H1 (cell line): ENCODE data around the gene TMEM225B. TPM values are rescaled to one million over a fixed set of nuclear protein-coding genes. Genes with fewer than 3 reads are reported as not detected.

Experiments used
- CTCF ChIA-PET: fragments of 300-600 bp; sonication (Branson Sonifier 250); formaldehyde crosslinking; loops from one replicate; lab custom pipeline; 2021; ENCODE audit not compliant: partially characterized antibody; lab: Charles Lee
- POLR2A ChIA-PET: fragments of 300-600 bp; sonication (Branson Sonifier 250); formaldehyde crosslinking; loops from one replicate; lab custom pipeline; 2021; ENCODE audit warnings: inconsistent platforms; ENCODE audit not compliant: partially characterized antibody; lab: Charles Lee
- DNase-seq, 2 experiments: peaks; one replicate each; pipeline versions ENCODE4 v3.0.0 to v3.0.0-alpha.2; 2010 to 2022; ENCODE audit warnings: low spot score in 2 of 2, low read depth in 1 of 2, mixed read lengths in 1 of 2
- FAIRE-seq: peaks from 2 replicates; lab custom pipeline; 2011; peaks lifted over from hg19 to GRCh38; lab: Jason Lieb, UNC
- H2AFZ ChIP-seq: 2 replicates; pipeline ENCODE4 v1.8.1; 2012; ENCODE audit warnings: low read length, inconsistent platforms
- H2AK5ac ChIP-seq: 2 replicates; pipeline ENCODE4 v1.6.1; 2013; ENCODE audit warnings: low read depth, low read length
- H2BK120ac ChIP-seq: replicated peaks from 2 replicates; pipeline ENCODE3; 2013; ENCODE audit warnings: low read depth, low read length, inconsistent platforms
- H2BK12ac ChIP-seq: 2 replicates; pipeline ENCODE4 v1.6.1; 2013; ENCODE audit warnings: low read depth, low read length
- H2BK15ac ChIP-seq: 2 replicates; pipeline ENCODE4 v1.6.1; 2013; ENCODE audit warnings: low read length
- H2BK20ac ChIP-seq: 2 replicates; pipeline ENCODE4 v1.6.1; 2013; ENCODE audit warnings: low read length
- H2BK5ac ChIP-seq: 2 replicates; pipeline ENCODE4 v1.6.1; 2013; ENCODE audit warnings: low read depth, low read length
- H3K14ac ChIP-seq: 2 replicates; pipeline ENCODE4 v1.6.1; 2013; ENCODE audit warnings: inconsistent platforms; ENCODE audit not compliant: insufficient read length
- H3K18ac ChIP-seq: 2 replicates; pipeline ENCODE4 v1.6.1; 2013; ENCODE audit warnings: low read length; ENCODE audit errors: extremely low read depth
- H3K23ac ChIP-seq: 2 replicates; pipeline ENCODE4 v1.6.1; 2013; ENCODE audit warnings: inconsistent platforms; ENCODE audit not compliant: insufficient read length
- H3K23me2 ChIP-seq: 2 replicates; pipeline ENCODE4 v1.6.1; 2013; ENCODE audit warnings: low read depth, low read length
- H3K27ac ChIP-seq: 2 replicates; pipeline ENCODE4 v1.6.1; 2011; ENCODE audit warnings: low read depth, low read length, inconsistent platforms
- H3K27me3 ChIP-seq, 4 experiments: replicated peaks in 1 of 4; 1 replicate in 1 of 4; 2 replicates in 3 of 4; pipeline versions ENCODE4 v1.6.1 to v1.8.1; 2011 to 2013; ENCODE audit warnings: low read length in 3 of 4, mild to moderate bottlenecking in 3 of 4, inconsistent platforms in 2 of 4, mixed read lengths in 2 of 4, moderate library complexity in 1 of 4; ENCODE audit not compliant: control insufficient read depth in 3 of 4, insufficient read depth in 3 of 4; ENCODE audit errors: extremely low read depth in 1 of 4
- H3K36me3 ChIP-seq, 4 experiments: 2 replicates each; pipeline versions ENCODE4 v1.6.1 to v1.8.1; 2011 to 2013; ENCODE audit warnings: mild to moderate bottlenecking in 4 of 4, low read length in 3 of 4, moderate library complexity in 2 of 4, control low read depth in 1 of 4, inconsistent platforms in 1 of 4; ENCODE audit not compliant: insufficient read depth in 4 of 4, control insufficient read depth in 2 of 4
- H3K4ac ChIP-seq: replicated peaks from 2 replicates; pipeline ENCODE3; 2013; ENCODE audit warnings: low read length, low read depth, mixed read lengths, inconsistent platforms; ENCODE audit not compliant: insufficient read length
- H3K4me1 ChIP-seq, 4 experiments: replicated peaks in 1 of 4; 1 replicate in 1 of 4; 2 replicates in 3 of 4; pipeline versions ENCODE4 v1.6.1 to v1.8.1; 2011 to 2013; ENCODE audit warnings: low read length in 3 of 4, inconsistent platforms in 2 of 4, mixed read lengths in 1 of 4; ENCODE audit not compliant: insufficient read depth in 4 of 4, control insufficient read depth in 3 of 4
- H3K4me2 ChIP-seq, 2 experiments: 2 replicates each; pipeline versions ENCODE4 v1.6.1 to v1.8.1; 2011 to 2013; ENCODE audit warnings: low read depth in 2 of 2, low read length in 2 of 2, control low read depth in 1 of 2, inconsistent platforms in 1 of 2, mild to moderate bottlenecking in 1 of 2; ENCODE audit not compliant: insufficient read depth in 1 of 2
- H3K4me3 ChIP-seq, 4 experiments: fragments of 200-600, 300-600 bp in 1 of 4; sonication (generic), shearing (Covaris generic), sonication (Bioruptor Twin) in 1 of 4; 2 replicates each; pipeline versions ENCODE4 v1.5.1 to v1.8.1; 2011 to 2016; ENCODE audit warnings: low read length in 4 of 4, low read depth in 3 of 4, control low read depth in 2 of 4, inconsistent platforms in 2 of 4, mild to moderate bottlenecking in 2 of 4, mixed read lengths in 1 of 4, moderate library complexity in 1 of 4; ENCODE audit not compliant: insufficient read depth in 2 of 4; ENCODE audit errors: extremely low read depth in 1 of 4
- H3K56ac ChIP-seq: replicated peaks from 2 replicates; pipeline ENCODE3; 2013; ENCODE audit warnings: low read depth, mild to moderate bottlenecking, mixed read lengths, low read length, inconsistent platforms; ENCODE audit not compliant: insufficient read length
- H3K79me1 ChIP-seq: 2 replicates; pipeline ENCODE4 v1.6.1; 2013; ENCODE audit warnings: low read depth, low read length, control low read depth
- H3K79me2 ChIP-seq, 2 experiments: 2 replicates each; pipeline versions ENCODE4 v1.6.1 to v1.8.1; 2012 to 2013; ENCODE audit warnings: low read length in 2 of 2, mild to moderate bottlenecking in 2 of 2, inconsistent platforms in 1 of 2; ENCODE audit not compliant: insufficient read depth in 2 of 2, control insufficient read depth in 1 of 2
- H3K9ac ChIP-seq, 4 experiments: replicated peaks in 1 of 4; 1 replicate in 1 of 4; 2 replicates in 3 of 4; pipeline versions ENCODE4 v1.6.1 to v1.8.1; 2011 to 2013; ENCODE audit warnings: low read depth in 3 of 4, low read length in 3 of 4, control low read depth in 2 of 4, mild to moderate bottlenecking in 2 of 4, moderate library complexity in 2 of 4, inconsistent platforms in 1 of 4; ENCODE audit errors: extremely low read depth in 1 of 4
- H3K9me3 ChIP-seq, 2 experiments: 2 replicates each; pipeline versions ENCODE4 v1.6.1 to v1.8.1; 2012 to 2013; ENCODE audit warnings: mild to moderate bottlenecking in 2 of 2, moderate library complexity in 2 of 2, control low read depth in 1 of 2, inconsistent platforms in 1 of 2, low read depth in 1 of 2, low read length in 1 of 2, mixed read lengths in 1 of 2; ENCODE audit not compliant: insufficient read depth in 2 of 2
- H4K20me1 ChIP-seq, 2 experiments: replicated peaks in 1 of 2; 2 replicates each; pipeline versions ENCODE3 to v1.8.1; 2011 to 2013; ENCODE audit warnings: inconsistent platforms in 2 of 2, low read length in 2 of 2, mild to moderate bottlenecking in 1 of 2; ENCODE audit not compliant: insufficient read depth in 2 of 2, control insufficient read depth in 1 of 2
- H4K5ac ChIP-seq: 2 replicates; pipeline ENCODE4 v1.6.1; 2013; ENCODE audit warnings: low read length, low read depth, mixed read lengths, inconsistent platforms; ENCODE audit not compliant: insufficient read length
- H4K8ac ChIP-seq: 2 replicates; pipeline ENCODE4 v1.8.0; 2013; ENCODE audit warnings: mild to moderate bottlenecking, moderate library complexity, low read length, inconsistent platforms; ENCODE audit not compliant: insufficient read depth; ENCODE audit errors: extremely low read depth
- H4K91ac ChIP-seq: replicated peaks from 2 replicates; pipeline ENCODE3; 2013; ENCODE audit warnings: low read length, mixed read lengths, inconsistent platforms; ENCODE audit not compliant: insufficient read length
- CBX8 ChIP-seq: fragments of 300-800, 300-1000 bp; sonication (generic); IDR thresholded peaks from 2 replicates; pipeline ENCODE4 v1.7.1; 2016; ENCODE audit warnings: low read depth, low read length, borderline replicate concordance
- CEBPB ChIP-seq: IDR thresholded peaks from 2 replicates; pipeline ENCODE4 v1.6.1; 2012; ENCODE audit warnings: low read depth, low read length
- CHD1 ChIP-seq: IDR thresholded peaks from 2 replicates; pipeline ENCODE4 v1.6.1; 2012; ENCODE audit warnings: low read depth, low read length, improper control_type of control experiment
- EP300 ChIP-seq, 2 experiments: IDR thresholded peaks; 1 replicate in 1 of 2; 2 replicates in 1 of 2; pipeline ENCODE4 v1.6.1; 2011 to 2012; ENCODE audit warnings: low read depth in 2 of 2, low read length in 2 of 2, mild to moderate bottlenecking in 2 of 2, borderline replicate concordance in 1 of 2, inconsistent platforms in 1 of 2, moderate library complexity in 1 of 2
- GABPA ChIP-seq: IDR thresholded peaks from 2 replicates; pipeline ENCODE4 v1.6.1; 2011; ENCODE audit warnings: mild to moderate bottlenecking, low read length, moderate library complexity, borderline replicate concordance; ENCODE audit not compliant: insufficient read depth
- KDM4A ChIP-seq: IDR thresholded peaks from one replicate; pipeline ENCODE4 v1.7.1; 2012; ENCODE audit warnings: low read depth, mild to moderate bottlenecking, moderate library complexity, low read length, inconsistent platforms; ENCODE audit not compliant: severe bottlenecking
- MAX ChIP-seq: IDR thresholded peaks from 2 replicates; pipeline ENCODE4 v1.6.1; 2012; ENCODE audit warnings: inconsistent platforms
- POU5F1 ChIP-seq: IDR thresholded peaks from 2 replicates; pipeline ENCODE4 v1.6.1; 2011; ENCODE audit warnings: low read depth, mild to moderate bottlenecking, low read length, moderate library complexity
- RAD21 ChIP-seq, 2 experiments: IDR thresholded peaks in 1 of 2; conservative IDR thresholded peaks in 1 of 2; 2 replicates each; pipeline ENCODE4 v1.6.1; 2011; ENCODE audit warnings: low read depth in 2 of 2, low read length in 2 of 2, improper control_type of control experiment in 1 of 2, inconsistent platforms in 1 of 2, mild to moderate bottlenecking in 1 of 2, moderate library complexity in 1 of 2
- SAP30 ChIP-seq: fragments of 300-600 bp; sonication (generic); IDR thresholded peaks from 2 replicates; pipeline ENCODE4 v1.7.1; 2012; ENCODE audit warnings: low read length, moderate library complexity, mild to moderate bottlenecking, inconsistent platforms; ENCODE audit not compliant: insufficient read depth, insufficient replicate concordance
- SIX5 ChIP-seq: IDR thresholded peaks from 2 replicates; pipeline ENCODE4 v1.6.1; 2011; ENCODE audit warnings: mild to moderate bottlenecking, low read depth, low read length
- WGBS, 2 experiments: shearing (Covaris generic) in 1 of 2; methylation state at CpG; one replicate each; pipeline versions ENCODE4 v1.1.6 to v1.1.7; 2013 to 2015; ENCODE audit warnings: low lambda C conversion rate in 2 of 2, mixed read lengths in 2 of 2, inconsistent platforms in 1 of 2, low coverage in 1 of 2, missing lambda C conversion rate in 1 of 2; ENCODE audit not compliant: insufficient replicate concordance in 2 of 2, insufficient coverage in 1 of 2, insufficient read length in 1 of 2; ENCODE audit errors: extremely low coverage in 1 of 2, missing lambda C conversion rate in 1 of 2; 5-methylcytosine and 5-hydroxymethylcytosine counted together
- polyA plus RNA-seq, 7 experiments: library from polyadenylated mRNA; depleted of rRNA in 3 of 7; stranded (reverse) in 5 of 7; unstranded in 2 of 7; fragments of >200 nt in 5 of 7; fragments of 200-250 nt in 2 of 7; gene quantifications; 1 replicate in 5 of 7; 2 replicates in 1 of 7; 4 replicates in 1 of 7; pipeline versions ENCODE4 v1.2.1 to v1.2.3, GENCODE V29; 2011 to 2013; ENCODE audit warnings: missing spikeins in 2 of 7, mixed read lengths in 2 of 7
- total RNA-seq: library from RNA; stranded (reverse); fragmentation: NEBNext Ultra II Directional; extraction: Animal tissue kit (Norgen Biotek cat#: 25700); gene quantifications from 2 replicates; pipeline ENCODE4 v1.2.1, GENCODE V29; 2021

TMEM225B gene
- total and polyA plus RNA-seq, 2 of the 8 experiments (the other 6 are each of a cell fraction or from before 2014, with no cell fraction given): 0.68 TPM; not detected in 1

- no peak overlapping the region for H3K18ac ChIP-seq
- H3K4me3 ChIP-seq: no peak overlapping the region; a peak in 1 of 8 replicates
- no peak overlapping the region for H3K23ac ChIP-seq
- H3K79me2 ChIP-seq: no peaks in the 10 kb centered on the region
- WGBS, 2 experiments: 66% methylated on average over 7 of the region's 7 CpGs; no CpG with 5 or more reads in 1 of the 2 experiments
- no peak overlapping the region for H3K27ac ChIP-seq
- H3K79me1 ChIP-seq: no peaks in the 10 kb centered on the region
- H3K14ac ChIP-seq: no peak overlapping the region
- no peaks in the 10 kb centered on the region for H3K27me3 ChIP-seq
- CTCF ChIA-PET: interaction anchor here (1.0 to 4.4 kb wide), 10 partner anchors 9 to 278 kb away, joined by 3 to 28 read pairs (median 4); partner anchors contain the start of gene ZSCAN25
- peak overlapping the region; percentile 43 for H2AFZ ChIP-seq
- H4K5ac ChIP-seq: no peak overlapping the region
- peak; percentile 82 for FAIRE-seq
- no peak overlapping the region for H4K8ac ChIP-seq
- H2BK20ac ChIP-seq: no peak overlapping the region
- no peak overlapping the region for H3K4ac ChIP-seq
- POLR2A ChIA-PET: interaction anchor here (0.6 to 2.9 kb wide), 4 partner anchors 14 to 342 kb away, joined by 3 to 11 read pairs (median 4); partner anchors contain the start of gene ZSCAN25
- H3K9ac ChIP-seq: no peak overlapping the region
- peak overlapping the region; percentile 17; the same call in 1 of the 2 replicates for H2BK12ac ChIP-seq
- peaks cover 0 to 3% (median 2%) of the 10 kb centered on the region in 4 experiments; a peak in 3 of 7 replicates for H3K4me1 ChIP-seq
- H2BK15ac ChIP-seq: no peak overlapping the region
- H3K56ac ChIP-seq: no peak overlapping the region
- no peak overlapping the region for H3K4me2 ChIP-seq
- H3K9me3 ChIP-seq: no peaks in the 10 kb centered on the region
- H3K36me3 ChIP-seq: no peaks in the 10 kb centered on the region
- H2BK5ac ChIP-seq: no peak overlapping the region
- peak; percentile 25 to 68 for DNase-seq
- H3K23me2 ChIP-seq: no peaks in the 10 kb centered on the region; the same call in 1 of the 2 replicates
- H2AK5ac ChIP-seq: no peak overlapping the region
- no peak overlapping the region for H4K91ac ChIP-seq
- H4K20me1 ChIP-seq: no peaks in the 10 kb centered on the region
- H2BK120ac ChIP-seq: no peak overlapping the region
- TF ChIP-seq POU5F1: no peak
- no peak for TF ChIP-seq SAP30
- 0 out of 2 replicates have a peak, but pooled peaks have one; percentile 19 for TF ChIP-seq MAX
- no peak for TF ChIP-seq CEBPB
- TF ChIP-seq EP300 (IDR thresholded peaks at IDR 0.05; ENCODE audit: borderline replicate concordance in 1 of 2, low read depth in 2 of 2, low read length in 2 of 2): no peak
- no peak for TF ChIP-seq GABPA
- peak; percentile 42 to 47 for TF ChIP-seq RAD21 (IDR thresholded peaks at IDR 0.05 in 1 of 2, conservative IDR thresholded peaks at IDR 0.05 in 1 of 2; ENCODE audit: low read depth in 2 of 2, low read length in 2 of 2)
- TF ChIP-seq SIX5: no peak
- no peak for TF ChIP-seq KDM4A
- TF ChIP-seq CHD1: no peak
- TF ChIP-seq CBX8: no peak
These were observed 3.7 kb downstream of the TMEM225B start for GRCh38 chr7:99601656-99602310.
